Epithelial cell of esophagus (primary cell): Measurements from ENCODE around the gene TOE1.

Experiments used
- DNase-seq: peaks from one replicate; pipeline ENCODE4 v3.0.0; 2010; ENCODE audit warnings: low read depth
- H3K4me3 ChIP-seq: 2 replicates; pipeline ENCODE4 v1.5.1; 2011; ENCODE audit warnings: mild to moderate bottlenecking, low read length, control low read depth
- CTCF ChIP-seq: IDR thresholded peaks from 2 replicates; pipeline ENCODE4 v1.5.1; 2011; ENCODE audit warnings: low read depth, mild to moderate bottlenecking, low read length, control low read depth, inconsistent platforms; ENCODE audit not compliant: insufficient read depth; ENCODE audit errors: missing control alignments

TOE1 gene

GRCh38 chr1:45327644-45328515, 12.1 kb upstream of the TOE1 start:
- no peak for DNase-seq
- TF ChIP-seq CTCF, result no peak
- H3K4me3 ChIP-seq, result no peak overlapping the region

- H3K4me3 ChIP-seq, result no peak overlapping the region
- no peak for DNase-seq
- no peak for TF ChIP-seq CTCF
Observed at GRCh38 chr1:45328680-45329079, 11.3 kb upstream of the TOE1 start.

DNA sequence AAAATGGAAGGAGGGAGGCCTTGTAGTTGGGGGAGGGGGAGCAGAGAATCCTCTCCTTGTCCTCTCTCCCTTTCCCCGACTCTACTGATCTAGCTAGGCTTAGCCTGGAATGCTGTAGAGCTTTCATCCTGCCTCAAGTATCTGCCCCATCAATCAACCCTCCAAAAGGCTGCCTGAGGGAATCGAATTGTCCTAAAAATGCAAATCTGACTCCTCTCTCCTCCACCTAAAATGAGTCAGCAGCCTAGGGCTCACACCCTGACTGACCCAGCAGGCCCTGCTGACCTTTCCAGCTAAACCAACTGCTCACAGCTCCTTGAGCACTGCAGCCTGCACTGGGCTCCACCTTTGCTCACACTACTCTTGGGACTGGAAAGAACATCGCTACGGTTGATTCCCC, 10.5 kb upstream of the TOE1 start:
- no peak overlapping the region for H3K4me3 ChIP-seq
- DNase-seq, result peak; percentile 34
- no peak for TF ChIP-seq CTCF

DNA sequence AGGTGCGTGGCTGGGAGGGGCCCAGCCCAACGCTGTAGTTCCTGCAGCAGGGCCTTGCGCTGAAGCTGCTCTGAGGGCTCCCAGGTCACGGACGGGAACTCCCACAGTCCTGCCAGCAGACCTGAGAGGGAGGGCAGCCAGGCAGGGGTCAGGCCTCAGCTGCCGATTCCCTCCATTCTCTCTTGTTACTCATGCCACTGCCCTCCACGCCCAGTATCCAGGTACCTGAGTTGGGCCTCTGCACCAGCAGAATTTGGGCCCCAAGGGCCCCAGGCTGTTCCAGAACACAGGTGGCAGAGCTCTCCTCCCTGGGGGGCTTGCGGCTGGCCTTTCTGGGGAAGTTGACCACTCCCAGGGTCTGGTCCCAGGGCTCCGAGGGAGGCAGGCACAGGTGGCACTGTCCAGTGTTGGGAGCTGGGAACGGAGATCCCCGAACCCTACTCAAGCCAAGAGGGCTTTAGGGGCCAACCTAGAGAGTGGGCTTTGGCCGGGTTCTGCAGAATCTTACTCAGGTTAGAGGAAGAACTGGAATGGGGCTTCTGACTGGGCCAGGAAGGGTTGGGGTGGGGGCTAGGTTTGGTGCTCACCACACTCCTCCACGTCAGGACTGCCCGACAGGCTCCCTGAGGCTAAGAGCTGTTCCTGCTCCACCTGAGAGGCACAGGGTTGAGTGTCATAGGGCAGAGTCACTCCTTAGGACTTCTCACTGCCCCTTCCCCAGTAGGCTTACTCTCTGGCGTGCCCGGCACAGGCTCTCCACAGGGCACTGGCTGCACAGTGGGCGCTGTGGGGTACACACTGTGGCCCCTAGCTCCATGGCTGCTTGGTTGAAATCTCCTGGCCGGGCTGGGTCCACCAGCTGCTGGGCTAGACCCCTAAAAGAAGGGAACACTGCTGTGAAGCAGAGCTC, 8.3 kb upstream of the TOE1 start:
- DNase-seq, result no peak
- H3K4me3 ChIP-seq, result no peak overlapping the region
- TF ChIP-seq CTCF, result no peak

- DNase-seq, result no peak
Observed at GRCh38 chr1:45332346-45332720, 7.6 kb upstream of the TOE1 start.

More at GRCh38 chr1:45332346-45332720, 7.6 kb upstream of the TOE1 start:
- H3K4me3 ChIP-seq, result no peak overlapping the region
- no peak for TF ChIP-seq CTCF
